GF-D8 (cell line): ENCODE data around the gene DIPK1C.

Source experiments
- DNase-seq: peaks from one replicate; lab custom pipeline; 2025; lab: John Stamatoyannopoulos, UW

DIPK1C gene

GRCh38 chr18:74388227-74388626 is 68.9 kb downstream of the DIPK1C start:
- DNase-seq: no peak

DNA sequence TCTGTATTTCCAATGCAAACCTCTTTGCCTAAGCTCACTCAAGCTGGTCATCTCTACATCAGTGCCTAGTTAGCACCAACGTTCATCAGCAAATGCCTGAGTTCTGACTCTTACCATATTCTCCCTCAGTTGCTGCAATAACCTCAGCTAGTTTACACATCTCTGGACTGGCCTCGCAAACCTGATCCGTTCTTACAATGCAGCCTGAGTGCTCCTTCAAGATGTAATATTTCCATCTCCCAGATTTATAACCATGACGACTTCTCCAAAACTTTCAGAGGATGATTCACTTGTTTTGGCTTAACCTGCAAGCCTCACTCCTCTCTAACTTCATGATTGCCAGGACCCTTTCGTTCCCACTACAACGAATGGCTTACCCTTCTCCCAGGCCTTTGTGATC is 69.7 kb downstream of the DIPK1C start:
- no peak for DNase-seq
